Common myeloid progenitor, CD34-positive (primary cell): Measurements from ENCODE around the gene GARIN3.

ENCODE experiments used
- CTCF ChIA-PET: fragments of 350-600 bp; sonication (Branson Sonifier 250); formaldehyde crosslinking; loops from one replicate; lab custom pipeline; 2021; ENCODE audit warnings: antibody characterized with exemption; lab: Charles Lee
- POLR2A ChIA-PET: fragments of 350-600 bp; sonication (Branson Sonifier 250); formaldehyde crosslinking; loops from one replicate; lab custom pipeline; 2021; ENCODE audit warnings: antibody characterized with exemption; lab: Charles Lee
- DNase-seq, 3 donors: peaks; one replicate each; pipeline versions ENCODE4 v3.0.0 to v3.0.0-alpha.2; 2013
- H3K27ac ChIP-seq, 2 experiments: 1 replicate in 1 of 2; 2 replicates in 1 of 2; pipeline ENCODE4 v1.7.0; 2013; ENCODE audit warnings: inconsistent platforms in 2 of 2, low read length in 2 of 2, mild to moderate bottlenecking in 2 of 2, low read depth in 1 of 2, moderate library complexity in 1 of 2; ENCODE audit not compliant: severe bottlenecking in 2 of 2, insufficient read depth in 1 of 2, poor library complexity in 1 of 2
- H3K27me3 ChIP-seq, 5 experiments: replicated peaks in 2 of 5; 1 replicate in 3 of 5; 2 replicates in 2 of 5; pipeline versions ENCODE4 v1.6.1 to v1.7.0; 2013; ENCODE audit warnings: low read length in 4 of 5, mild to moderate bottlenecking in 2 of 5, moderate library complexity in 2 of 5, inconsistent platforms in 1 of 5; ENCODE audit not compliant: insufficient read depth in 5 of 5, control insufficient read depth in 4 of 5
- H3K36me3 ChIP-seq, 4 experiments: 1 replicate in 2 of 4; 2 replicates in 2 of 4; pipeline versions ENCODE4 v1.6.1 to v1.7.0; 2013; ENCODE audit warnings: low read length in 3 of 4, control low read depth in 1 of 4, mild to moderate bottlenecking in 1 of 4; ENCODE audit not compliant: control insufficient read depth in 4 of 4, insufficient read depth in 4 of 4
- H3K4me1 ChIP-seq, 4 experiments: 1 replicate in 3 of 4; 2 replicates in 1 of 4; pipeline versions ENCODE4 v1.6.1 to v1.7.1; 2013; ENCODE audit warnings: low read length in 3 of 4, mild to moderate bottlenecking in 3 of 4, control low read depth in 1 of 4, inconsistent platforms in 1 of 4, moderate library complexity in 1 of 4; ENCODE audit not compliant: control insufficient read depth in 4 of 4, insufficient read depth in 4 of 4; ENCODE audit errors: control extremely low read depth in 1 of 4
- H3K4me3 ChIP-seq, 7 experiments: 1 replicate in 4 of 7; 2 replicates in 3 of 7; pipeline versions ENCODE4 v1.5.1 to v1.7.0; 2013; ENCODE audit warnings: mild to moderate bottlenecking in 7 of 7, low read length in 6 of 7, moderate library complexity in 6 of 7, inconsistent platforms in 2 of 7, low read depth in 2 of 7, control low read depth in 1 of 7; ENCODE audit not compliant: insufficient read depth in 4 of 7, control insufficient read depth in 1 of 7; ENCODE audit errors: extremely low read depth in 1 of 7
- H3K9me3 ChIP-seq, 5 experiments: 1 replicate in 4 of 5; 2 replicates in 1 of 5; pipeline versions ENCODE4 v1.6.1 to v1.7.1; 2013; ENCODE audit warnings: low read length in 4 of 5, mild to moderate bottlenecking in 2 of 5, inconsistent platforms in 1 of 5, low read depth in 1 of 5, moderate library complexity in 1 of 5; ENCODE audit not compliant: control insufficient read depth in 4 of 5, insufficient read depth in 2 of 5; ENCODE audit errors: control extremely low read depth in 1 of 5
- WGBS: methylation state at CpG from one replicate; pipeline ENCODE4 v1.1.5; 2013; ENCODE audit not compliant: insufficient coverage; 5-methylcytosine and 5-hydroxymethylcytosine counted together

Gene GARIN3

DNA sequence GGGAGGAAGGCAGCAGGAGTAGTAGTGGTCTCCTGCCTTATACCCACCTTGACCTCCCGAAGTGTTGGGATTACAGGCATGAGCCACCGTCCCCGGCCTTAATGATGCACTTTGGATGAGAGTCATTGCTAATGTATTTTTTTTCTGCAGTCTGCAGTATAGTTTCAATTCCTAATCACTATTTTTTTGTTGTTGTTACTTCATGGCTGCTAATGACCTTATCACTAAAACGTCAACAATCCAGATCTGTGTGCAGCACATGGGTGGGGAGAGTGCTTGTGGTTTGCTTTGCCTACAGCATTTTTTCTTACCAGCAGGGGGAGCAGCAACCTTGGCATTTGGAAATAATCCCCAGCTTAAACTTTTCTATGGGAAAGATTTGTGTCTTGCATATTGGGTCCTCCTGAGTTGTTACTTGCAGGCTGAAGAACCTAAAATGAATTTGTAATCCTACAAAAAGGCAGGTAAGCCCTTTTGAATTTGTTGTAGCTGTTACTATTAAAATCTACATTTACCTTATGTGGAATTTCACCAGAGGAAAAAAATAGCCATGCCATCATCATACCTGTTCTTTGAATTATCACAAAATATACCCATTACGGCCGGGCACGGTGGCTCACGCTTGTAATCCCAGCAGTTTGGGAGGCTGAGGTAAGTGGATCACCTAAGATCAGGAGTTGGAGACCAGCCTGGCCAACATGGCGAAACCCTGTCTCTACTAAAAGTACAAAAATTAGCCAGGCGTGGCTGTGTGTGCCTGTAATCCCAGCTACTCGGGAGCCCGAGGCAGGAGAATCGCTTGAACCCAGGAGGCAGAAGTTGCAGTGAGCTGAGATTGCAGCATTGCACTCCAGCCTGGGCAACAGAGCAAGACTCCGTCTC is 17.1 kb downstream of the GARIN3 start:
- WGBS = 100% methylated on average over 4 of the region's 14 CpGs
- POLR2A ChIA-PET = no interaction called here
- no peak overlapping the region for H3K4me3 ChIP-seq

DNA sequence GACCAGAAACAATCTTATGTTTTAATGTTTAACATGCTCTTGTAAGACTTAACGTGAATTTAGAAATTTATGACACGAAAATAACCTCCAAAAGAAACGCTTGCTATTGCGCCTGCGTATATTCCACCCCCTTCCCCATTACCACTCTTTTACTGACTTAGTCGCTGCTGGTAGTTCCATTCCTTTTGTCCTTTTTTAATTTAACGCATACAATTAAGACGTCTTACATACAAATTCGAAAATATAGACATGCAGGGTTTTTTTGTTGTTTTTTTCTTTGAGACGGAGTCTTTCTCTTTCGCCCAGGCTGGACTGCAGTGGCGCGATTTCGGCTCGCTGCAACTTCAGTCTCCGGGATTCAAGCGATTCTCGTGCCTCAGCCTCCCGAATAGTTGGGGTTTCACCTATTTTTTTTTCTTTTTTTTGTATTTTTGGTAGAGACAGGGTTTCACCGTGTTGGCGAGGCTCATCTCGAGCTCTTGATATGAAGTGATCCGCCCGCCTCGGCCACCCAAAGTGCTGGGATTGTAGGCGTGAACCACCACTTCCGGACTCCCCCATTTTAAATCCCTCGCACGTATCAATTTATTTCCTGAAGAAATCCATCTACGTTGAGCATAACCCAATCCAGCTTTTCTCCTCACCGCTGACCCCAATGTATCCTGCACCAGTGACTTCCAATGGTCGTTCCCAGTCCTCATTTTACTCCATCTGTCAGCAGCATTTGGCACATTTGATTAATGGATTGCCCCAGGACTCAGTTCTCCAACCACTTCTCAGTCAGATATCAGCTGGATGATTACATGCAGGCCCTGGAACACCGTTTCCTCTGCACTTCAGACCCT is 22.7 kb downstream of the GARIN3 start:
- POLR2A ChIA-PET = interaction anchor here (0.5 to 0.6 kb wide), 3 partner anchors 9 to 61 kb away, joined by 3 to 6 read pairs (median 3); no protein-coding TSS in a partner anchor
- Histone ChIP-seq H3K27ac (peak overlapping the region; percentile 80 to 97), H3K27me3 (no peaks in the 10 kb centered on the region), H3K4me3 (peak overlapping the region; percentile 53 to 99 (median 93)), H3K36me3 (peaks cover 6 to 11% (median 8%) of the 10 kb centered on the region in 4 experiments), H3K4me1 (peaks cover 7 to 17% (median 12%) of the 10 kb centered on the region in 4 experiments), H3K9me3 (no peaks in the 10 kb centered on the region)
- CTCF ChIA-PET = interaction anchor here (0.8 to 2.3 kb wide), 6 partner anchors 8 to 185 kb away, joined by 3 to 10 read pairs (median 4); partner anchors contain the start of gene HAVCR2
- DNase-seq = peak in 1 of 3 donors; percentile 88
- 22% methylated on average over 14 of the region's 33 CpGs for WGBS

More for the DNA sequence above, 17.1 kb downstream of the GARIN3 start:
- peak; percentile 78 to 89 (median 84) for DNase-seq
- Histone ChIP-seq H3K9me3 (no peaks in the 10 kb centered on the region), H3K4me1 (peaks cover 0 to 3% (median under 1%) of the 10 kb centered on the region in 4 experiments), H3K27me3 (no peaks in the 10 kb centered on the region), H3K36me3 (no peaks in the 10 kb centered on the region), H3K27ac (no peak overlapping the region)
- CTCF ChIA-PET = interaction anchor here (0.8 to 4.4 kb wide), 27 partner anchors 9 to 214 kb away, joined by 3 to 39 read pairs (median 4); partner anchors contain the start of gene CYFIP2

DNA sequence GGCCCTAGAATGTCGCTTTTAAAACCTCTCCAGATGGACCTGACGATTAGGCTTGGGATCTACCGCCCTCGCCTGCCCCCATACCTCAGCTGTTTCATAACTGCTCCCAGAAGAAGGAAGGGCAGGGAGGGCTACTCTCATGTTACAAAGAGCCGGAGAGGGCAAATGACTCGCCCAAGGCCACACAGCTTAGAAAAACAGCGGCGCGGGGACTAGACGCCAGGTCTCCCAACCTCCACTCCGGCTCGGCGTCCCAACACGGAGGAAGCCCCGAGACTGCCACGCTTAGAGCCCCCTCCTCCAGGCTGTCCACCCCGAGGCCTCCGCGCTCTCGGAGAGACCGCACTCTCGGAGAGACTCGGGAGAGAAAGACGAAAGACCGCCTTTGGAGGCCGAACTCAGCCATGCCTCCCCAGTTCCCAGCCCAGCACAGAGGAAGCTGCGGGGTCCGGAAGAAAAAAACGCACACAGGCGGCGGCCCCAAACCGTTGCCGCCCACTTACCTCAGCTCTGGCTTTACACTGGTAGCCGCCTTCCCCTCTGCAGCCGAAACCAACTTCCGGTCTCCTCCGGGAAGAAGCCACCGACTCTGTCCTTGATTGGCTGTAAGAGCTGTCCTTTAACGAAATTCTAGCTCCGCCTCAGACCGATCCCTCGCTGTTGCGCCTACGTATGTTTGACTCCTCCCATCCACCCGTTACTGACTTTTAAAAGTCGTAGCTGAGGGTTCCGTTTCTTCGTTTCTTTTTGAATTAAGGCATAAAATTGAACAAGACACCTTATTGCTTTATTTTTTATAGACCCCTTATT is 23.5 kb downstream of the GARIN3 start, which contains the start of gene MED7:
Gene MED7, minus strand, starts transcription at position 549 of the 810 bp plus-strand sequence. CDS start 3,434 bp downstream, outside the sequence.
- under 1% methylated on average over 46 of the region's 48 CpGs for WGBS
- no peaks in the 10 kb centered on the region for H3K9me3 ChIP-seq
- H3K36me3 ChIP-seq = peaks cover 6 to 19% (median 13%) of the 10 kb centered on the region in 4 experiments
- POLR2A ChIA-PET = interaction anchor here (0.5 to 0.6 kb wide), 3 partner anchors 8 to 62 kb away, joined by 3 to 6 read pairs (median 3); no protein-coding TSS in a partner anchor
- peak; percentile 99 to 100 (median 100) for DNase-seq
- peak within 1 kb of the TSS; percentile 90 to 97 for H3K27ac ChIP-seq
- peaks cover 7 to 17% (median 12%) of the 10 kb centered on the region in 4 experiments for H3K4me1 ChIP-seq
- H3K27me3 ChIP-seq = no peaks in the 10 kb centered on the region
- H3K4me3 ChIP-seq = peak within 1 kb of the TSS; percentile 91 to 100 (median 96)
- CTCF ChIA-PET = interaction anchor here (1.3 to 2.3 kb wide), 5 partner anchors 11 to 186 kb away, joined by 3 to 10 read pairs (median 5); partner anchors contain the start of gene HAVCR2

DNA sequence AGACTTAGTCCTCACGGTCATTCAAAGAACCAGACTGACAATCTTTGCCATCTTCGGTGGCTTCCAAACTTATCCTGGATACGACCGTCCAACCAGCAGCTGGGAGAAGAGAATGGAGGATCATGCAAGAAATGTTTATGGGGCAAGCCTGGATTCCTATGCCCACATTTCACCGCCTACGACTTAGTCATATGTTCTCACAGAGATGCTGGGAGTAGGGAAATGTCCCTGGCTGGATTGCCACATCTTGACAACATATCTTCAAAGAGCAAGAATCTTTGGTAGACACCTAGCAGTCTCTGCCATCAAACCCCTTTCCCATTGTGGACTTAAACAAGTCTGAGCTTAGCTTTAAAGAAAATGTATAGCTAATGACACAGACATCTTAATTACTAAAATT is 28.4 kb downstream of the GARIN3 start:
- H3K36me3 ChIP-seq = peaks cover 6 to 24% (median 16%) of the 10 kb centered on the region in 4 experiments
- H3K4me1 ChIP-seq = peaks cover 8 to 25% (median 18%) of the 10 kb centered on the region in 4 experiments
- no peaks in the 10 kb centered on the region for H3K27me3 ChIP-seq
- no peak overlapping the region for H3K4me3 ChIP-seq
- no peak for DNase-seq
- no peak overlapping the region for H3K27ac ChIP-seq
- POLR2A ChIA-PET = no interaction called here
- H3K9me3 ChIP-seq = no peaks in the 10 kb centered on the region
- 97% methylated on average over 6 of the region's 6 CpGs for WGBS
- CTCF ChIA-PET = interaction anchor here (1.6 kb wide), 1 partner anchor 22 kb away, joined by 5 read pairs; no protein-coding TSS in a partner anchor

DNA sequence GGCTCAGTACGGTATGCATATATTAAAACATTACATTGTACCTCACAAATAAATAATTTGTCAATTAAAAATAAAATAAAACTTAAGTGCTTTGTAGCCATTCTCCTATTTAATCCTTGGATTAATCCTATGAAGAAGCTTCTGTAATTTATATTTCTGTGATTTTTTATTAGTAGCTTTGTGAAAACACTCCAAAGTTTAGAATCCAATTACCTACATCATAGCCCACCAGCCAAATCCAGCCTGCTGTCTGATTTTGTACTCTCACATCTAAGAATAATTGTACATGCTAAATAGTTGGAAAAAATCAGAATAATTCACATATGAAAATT is 33.8 kb downstream of the GARIN3 start:
- H3K9me3 ChIP-seq = no peaks in the 10 kb centered on the region
- H3K36me3 ChIP-seq = peaks cover 0 to 2% (median 1%) of the 10 kb centered on the region in 4 experiments
- peaks cover 0 to 23% (median 15%) of the 10 kb centered on the region in 4 experiments for H3K4me1 ChIP-seq
- CTCF ChIA-PET = interaction anchor here (0.7 to 2.1 kb wide), 14 partner anchors 10 to 1994 kb away, joined by 3 to 7 read pairs (median 3); partner anchors contain the start of gene MED7
- no peaks in the 10 kb centered on the region for H3K27me3 ChIP-seq
- no peak for DNase-seq
- H3K4me3 ChIP-seq = no peak overlapping the region
- POLR2A ChIA-PET = no interaction called here
- no peak overlapping the region for H3K27ac ChIP-seq
- WGBS = no CpG with 5 or more reads among the region's 1 CpG

DNA sequence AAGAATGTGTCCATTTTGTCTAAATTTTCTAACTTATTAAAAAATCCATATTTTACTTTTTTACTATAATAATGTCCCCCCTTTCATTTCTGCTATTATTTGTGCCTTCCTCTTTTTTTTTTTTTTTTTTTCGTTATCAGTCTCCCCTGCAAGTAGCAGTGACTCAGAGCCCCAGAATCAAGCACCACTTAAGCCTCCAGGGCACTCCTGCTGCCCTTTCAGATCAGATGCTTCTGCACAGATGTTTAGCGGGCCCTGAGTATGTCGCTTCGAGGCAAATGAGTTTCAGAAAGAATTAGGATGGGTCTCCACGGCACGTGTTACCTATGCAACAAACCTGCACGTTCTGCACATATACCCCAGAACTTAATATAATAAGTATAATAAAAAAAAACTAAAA is 35.1 kb downstream of the GARIN3 start:
- H3K9me3 ChIP-seq = no peaks in the 10 kb centered on the region
- H3K4me3 ChIP-seq = no peak overlapping the region
- ChIA-PET CTCF (interaction anchor here (0.7 to 1.7 kb wide), 5 partner anchors 15 to 1996 kb away, joined by 3 to 7 read pairs (median 3); no protein-coding TSS in a partner anchor), POLR2A (interaction anchor here (0.7 kb wide), 2 partner anchors 15 to 1244 kb away, joined by 3 to 4 read pairs; no protein-coding TSS in a partner anchor)
- WGBS = no CpG with 5 or more reads among the region's 7 CpGs
- H3K27ac ChIP-seq = no peak overlapping the region
- no peaks in the 10 kb centered on the region for H3K36me3 ChIP-seq
- H3K27me3 ChIP-seq = no peaks in the 10 kb centered on the region
- peak; percentile 57 to 93 (median 87) for DNase-seq
- peaks cover 0 to 23% (median 15%) of the 10 kb centered on the region in 4 experiments for H3K4me1 ChIP-seq
